Germinal center (tissue), 1 donor: ENCODE results near the gene PUM1.

ENCODE experiments used
- DNase-seq: peaks from one replicate; pipeline ENCODE4 v3.0.0; 2012; ENCODE audit warnings: mixed read lengths, low spot score

PUM1 gene

GRCh38 chr1:30890502-30891226 lies 174.9 kb downstream of the PUM1 start:
- DNase-seq: no peak

- no peak for DNase-seq
Observed at GRCh38 chr1:30889511-30889910, 176.0 kb downstream of the PUM1 start.

- no peak for DNase-seq
Observed at GRCh38 chr1:30888975-30889374, 176.5 kb downstream of the PUM1 start.

- no peak for DNase-seq
Observed at GRCh38 chr1:30888391-30888790, 177.1 kb downstream of the PUM1 start.

GRCh38 chr1:30887485-30888315 lies 177.8 kb downstream of the PUM1 start:
- DNase-seq: no peak

- DNase-seq: no peak
Observed at GRCh38 chr1:30886710-30887428, 178.6 kb downstream of the PUM1 start.

GRCh38 chr1:30885570-30886522 lies 179.7 kb downstream of the PUM1 start:
- DNase-seq: no peak

- no peak for DNase-seq
Observed at GRCh38 chr1:30884723-30885122, 180.8 kb downstream of the PUM1 start.

- no peak for DNase-seq
Observed at GRCh38 chr1:30883389-30884172, 181.9 kb downstream of the PUM1 start.

GRCh38 chr1:30882678-30883388 lies 182.7 kb downstream of the PUM1 start:
- no peak for DNase-seq
